Measurements from ENCODE around the gene CAMK4.

GRCh38 chr5:111347021-111347420 is 122.8 kb downstream of the CAMK4 start:
- TF ChIP-seq ATF3 (IDR thresholded peaks at IDR 0.05) = no peak
- no peak for TF ChIP-seq CTCF (IDR thresholded peaks at IDR 0.05; ENCODE audit: low read depth, low read length, missing input control)
- no peak for TF ChIP-seq JUND (IDR thresholded peaks at IDR 0.05)
- no peak for TF ChIP-seq TAF1 (conservative IDR thresholded peaks at IDR 0.05)
